ENCODE results near the gene TBX19.

Gene TBX19

DNA sequence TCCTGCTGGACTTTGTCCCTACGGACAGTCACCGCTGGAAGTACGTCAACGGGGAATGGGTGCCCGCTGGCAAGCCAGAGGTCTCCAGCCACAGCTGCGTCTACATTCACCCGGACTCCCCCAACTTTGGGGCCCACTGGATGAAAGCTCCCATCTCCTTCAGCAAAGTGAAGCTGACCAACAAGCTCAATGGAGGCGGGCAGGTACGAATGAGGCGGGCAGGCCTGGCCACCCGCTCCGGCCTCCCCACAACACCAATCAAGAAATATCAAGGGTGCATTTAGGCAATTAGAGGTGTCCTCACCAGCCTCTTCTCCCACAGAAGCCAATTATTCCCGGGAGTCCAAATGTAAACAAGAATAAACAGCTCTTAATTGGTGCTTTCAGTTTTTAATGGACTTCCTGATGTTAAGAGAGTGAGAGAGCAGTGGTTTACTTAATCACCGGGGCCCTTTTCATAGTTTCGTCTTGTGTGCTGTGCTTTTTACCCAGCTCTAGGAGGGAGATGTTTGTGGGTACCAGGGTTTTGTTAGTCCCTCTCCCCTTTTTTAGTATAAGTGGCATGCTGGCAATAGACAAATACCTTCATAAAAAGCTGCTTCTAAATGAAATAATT, 10.7 kb downstream of the TBX19 start:
- Histone ChIP-seq H3K27me3 (ENCODE audit: control insufficient read depth, low read length) (no peaks in the 10 kb centered on the region), H3K9me3 (ENCODE audit: control insufficient read depth, insufficient read depth, low read length) (no peaks in the 10 kb centered on the region), H3K27ac (ENCODE audit: low read depth, low read length) (no peak overlapping the region), H3K4me1 (ENCODE audit: control insufficient read depth, low read length) (peaks cover 2% of the 10 kb centered on the region; the same call in 1 of the 2 replicates), H3K36me3 (ENCODE audit: control insufficient read depth, low read length) (no peaks in the 10 kb centered on the region), H3F3A (ENCODE audit: control insufficient read depth, insufficient read depth) (no peaks in the 10 kb centered on the region), H3K9me2 (replicated peaks; ENCODE audit: control insufficient read depth, low read length) (no peaks in the 10 kb centered on the region), H3K4me3 (ENCODE audit: low read length) (no peak overlapping the region), H3K4me2 (ENCODE audit: low read length) (no peak overlapping the region), H3K79me2 (ENCODE audit: control insufficient read depth, low read length) (no peaks in the 10 kb centered on the region), H4K20me1 (ENCODE audit: control insufficient read depth, insufficient read depth, low read depth, low read length) (no peaks in the 10 kb centered on the region; the same call in 1 of the 2 replicates)
- no peak for TF ChIP-seq EZH2phosphoT487 (IDR thresholded peaks at IDR 0.05; ENCODE audit: borderline replicate concordance, low read length)
- TF ChIP-seq, protein P1, sequence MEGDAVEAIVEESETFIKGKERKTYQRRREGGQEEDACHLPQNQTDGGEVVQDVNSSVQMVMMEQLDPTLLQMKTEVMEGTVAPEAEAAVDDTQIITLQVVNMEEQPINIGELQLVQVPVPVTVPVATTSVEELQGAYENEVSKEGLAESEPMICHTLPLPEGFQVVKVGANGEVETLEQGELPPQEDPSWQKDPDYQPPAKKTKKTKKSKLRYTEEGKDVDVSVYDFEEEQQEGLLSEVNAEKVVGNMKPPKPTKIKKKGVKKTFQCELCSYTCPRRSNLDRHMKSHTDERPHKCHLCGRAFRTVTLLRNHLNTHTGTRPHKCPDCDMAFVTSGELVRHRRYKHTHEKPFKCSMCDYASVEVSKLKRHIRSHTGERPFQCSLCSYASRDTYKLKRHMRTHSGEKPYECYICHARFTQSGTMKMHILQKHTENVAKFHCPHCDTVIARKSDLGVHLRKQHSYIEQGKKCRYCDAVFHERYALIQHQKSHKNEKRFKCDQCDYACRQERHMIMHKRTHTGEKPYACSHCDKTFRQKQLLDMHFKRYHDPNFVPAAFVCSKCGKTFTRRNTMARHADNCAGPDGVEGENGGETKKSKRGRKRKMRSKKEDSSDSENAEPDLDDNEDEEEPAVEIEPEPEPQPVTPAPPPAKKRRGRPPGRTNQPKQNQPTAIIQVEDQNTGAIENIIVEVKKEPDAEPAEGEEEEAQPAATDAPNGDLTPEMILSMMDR (IDR thresholded peaks at IDR 0.05; ENCODE audit: low read depth, low read length, poor library complexity, severe bottlenecking), result no peak

DNA sequence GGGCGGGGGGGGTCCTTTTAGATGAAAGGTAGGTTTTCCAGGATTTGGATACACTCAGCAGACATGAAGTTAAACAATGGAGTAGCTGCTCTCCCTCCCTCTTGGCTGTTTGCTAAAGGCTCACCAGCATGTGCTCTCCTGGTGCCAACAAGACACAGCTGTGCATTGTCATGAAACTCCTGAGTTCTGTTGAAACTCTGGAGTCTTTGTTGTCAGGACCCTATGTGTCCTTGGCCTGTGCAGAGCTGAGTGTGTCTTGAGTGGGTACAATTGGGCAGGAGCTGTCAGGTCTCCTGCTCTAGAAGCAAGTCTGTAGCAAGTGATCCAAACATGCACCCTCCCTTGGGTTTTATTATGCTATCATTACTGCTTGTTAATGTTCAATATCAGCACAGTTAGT, 12.7 kb downstream of the TBX19 start:
- Histone ChIP-seq H3K4me3 (ENCODE audit: low read length) (no peak overlapping the region), H3K9me2 (replicated peaks; ENCODE audit: control insufficient read depth, low read length) (no peaks in the 10 kb centered on the region), H3K27me3 (ENCODE audit: control insufficient read depth, low read length) (no peaks in the 10 kb centered on the region), H3K27ac (ENCODE audit: low read depth, low read length) (no peak overlapping the region), H4K20me1 (ENCODE audit: control insufficient read depth, insufficient read depth, low read depth, low read length) (no peaks in the 10 kb centered on the region; the same call in 1 of the 2 replicates), H3K36me3 (ENCODE audit: control insufficient read depth, low read length) (no peaks in the 10 kb centered on the region), H3F3A (ENCODE audit: control insufficient read depth, insufficient read depth) (no peaks in the 10 kb centered on the region), H3K79me2 (ENCODE audit: control insufficient read depth, low read length) (no peaks in the 10 kb centered on the region), H3K9me3 (ENCODE audit: control insufficient read depth, insufficient read depth, low read length) (no peaks in the 10 kb centered on the region), H3K4me1 (ENCODE audit: control insufficient read depth, low read length) (no peaks in the 10 kb centered on the region), H3K4me2 (ENCODE audit: low read length) (no peak overlapping the region)
- TF ChIP-seq EZH2phosphoT487 (IDR thresholded peaks at IDR 0.05; ENCODE audit: borderline replicate concordance, low read length), result no peak
- TF ChIP-seq, protein P1 (IDR thresholded peaks at IDR 0.05; ENCODE audit: low read depth, low read length, poor library complexity, severe bottlenecking), result no peak

DNA sequence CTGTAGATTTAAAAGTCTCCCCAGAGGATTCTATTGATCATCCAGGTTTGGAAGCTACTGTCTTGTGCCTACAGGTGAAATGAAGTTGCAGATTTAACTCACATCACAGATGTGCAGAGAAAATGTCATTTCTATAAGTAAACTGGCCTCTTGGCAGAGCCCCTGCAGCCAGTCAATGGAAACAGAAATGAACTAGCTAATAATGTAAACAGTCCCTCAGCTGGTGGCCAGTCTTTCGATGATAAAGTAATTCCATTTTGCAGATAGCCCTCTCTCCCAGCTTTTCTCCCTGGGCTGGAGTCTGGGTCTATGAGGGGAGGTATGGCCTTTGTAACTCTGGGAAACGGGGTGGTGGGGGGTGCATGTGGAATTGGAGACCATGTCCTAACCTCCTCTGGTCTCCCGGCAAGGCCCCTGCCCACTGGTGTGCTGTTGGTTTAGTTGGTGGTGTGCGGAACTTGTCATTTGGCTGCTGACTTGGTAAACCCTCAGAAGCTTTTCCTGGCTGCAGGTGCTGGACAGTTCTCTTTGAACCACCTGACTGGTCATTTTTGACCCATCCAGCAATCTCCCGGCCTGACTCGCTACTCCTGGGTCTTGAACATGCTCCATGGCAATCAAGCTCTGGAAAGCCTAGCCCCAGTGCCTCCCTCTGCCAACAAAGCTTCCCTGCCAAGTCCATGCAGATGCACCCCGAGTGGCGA, 14.9 kb downstream of the TBX19 start:
- H3K36me3 ChIP-seq (ENCODE audit: control insufficient read depth, low read length), result no peaks in the 10 kb centered on the region
- no peaks in the 10 kb centered on the region for H3K27me3 ChIP-seq (ENCODE audit: control insufficient read depth, low read length)
- no peaks in the 10 kb centered on the region for H3K4me1 ChIP-seq (ENCODE audit: control insufficient read depth, low read length)
- no peak overlapping the region for H3K4me3 ChIP-seq (ENCODE audit: low read length)
- no peak for TF ChIP-seq EZH2phosphoT487 (IDR thresholded peaks at IDR 0.05; ENCODE audit: borderline replicate concordance, low read length)
- TF ChIP-seq, protein P1 (IDR thresholded peaks at IDR 0.05; ENCODE audit: low read depth, low read length, poor library complexity, severe bottlenecking), result no peak
- H3K79me2 ChIP-seq (ENCODE audit: control insufficient read depth, low read length), result no peaks in the 10 kb centered on the region
- H3F3A ChIP-seq (ENCODE audit: control insufficient read depth, insufficient read depth), result no peaks in the 10 kb centered on the region
- H3K27ac ChIP-seq (ENCODE audit: low read depth, low read length), result no peak overlapping the region
- H3K4me2 ChIP-seq (ENCODE audit: low read length), result no peak overlapping the region
- no peaks in the 10 kb centered on the region for H3K9me2 ChIP-seq (replicated peaks; ENCODE audit: control insufficient read depth, low read length)
- no peaks in the 10 kb centered on the region; the same call in 1 of the 2 replicates for H4K20me1 ChIP-seq (ENCODE audit: control insufficient read depth, insufficient read depth, low read depth, low read length)
- H3K9me3 ChIP-seq (ENCODE audit: control insufficient read depth, insufficient read depth, low read length), result no peaks in the 10 kb centered on the region

Measured in DOHH2 (cell line).